Endothelial cell of umbilical vein (primary cell): Measurements from ENCODE around the gene ZNF366. TPM values are rescaled to one million over a fixed set of nuclear protein-coding genes. Genes with fewer than 3 reads are reported as not detected.
A peak's percentile ranks its signal among the peaks of the same experiment; 100 is the strongest.

Experiments
- BruUV-seq: library from RNA; stranded (reverse); fragments of 400-500 nt; replicated peaks from 2 replicates; lab custom pipeline; 2021; lab: Mats Ljungman, UMichigan
- CTCF ChIA-PET: fragments of 300-600, 350-600 bp; sonication (Branson Sonifier 250); formaldehyde crosslinking; loops from one replicate; lab custom pipeline; 2021; ENCODE audit warnings: antibody characterized with exemption, inconsistent platforms; lab: Charles Lee
- POLR2A ChIA-PET: fragments of 300-600, 350-600 bp; sonication (Branson Sonifier 250); formaldehyde crosslinking; loops from one replicate; lab custom pipeline; 2021; ENCODE audit warnings: antibody characterized with exemption, inconsistent platforms; lab: Charles Lee
- DNase-seq: peaks from one replicate; pipeline ENCODE4 v3.0.0-alpha.2; 2011; ENCODE audit warnings: low read depth, low spot score
- FAIRE-seq: peaks from 2 replicates; lab custom pipeline; 2011; peaks lifted over from hg19 to GRCh38; lab: Jason Lieb, UNC
- H2AFZ ChIP-seq: 2 replicates; pipeline ENCODE4 v1.6.0; 2012; ENCODE audit warnings: low read depth, low read length, control low read depth, inconsistent platforms
- H3K27ac ChIP-seq: 2 replicates; pipeline ENCODE4 v1.5.1; 2011; ENCODE audit warnings: low read depth, mild to moderate bottlenecking, control low read depth, low read length, moderate library complexity; ENCODE audit not compliant: insufficient read depth
- H3K27me3 ChIP-seq, 2 experiments: 2 replicates each; pipeline versions ENCODE4 v1.6.0 to v1.6.1; 2011; ENCODE audit warnings: low read length in 2 of 2, mixed read lengths in 1 of 2; ENCODE audit not compliant: control insufficient read depth in 2 of 2, insufficient read depth in 2 of 2
- H3K36me3 ChIP-seq, 2 experiments: 2 replicates in 1 of 2; 3 replicates in 1 of 2; pipeline ENCODE4 v1.5.1; 2011; ENCODE audit warnings: low read length in 2 of 2, mild to moderate bottlenecking in 1 of 2, moderate library complexity in 1 of 2; ENCODE audit not compliant: control insufficient read depth in 2 of 2, insufficient read depth in 2 of 2; ENCODE audit errors: extremely low read depth in 1 of 2
- H3K4me1 ChIP-seq: 3 replicates; pipeline ENCODE4 v1.5.1; 2011; ENCODE audit warnings: mild to moderate bottlenecking, low read length; ENCODE audit not compliant: control insufficient read depth, insufficient read depth; ENCODE audit errors: extremely low read depth
- H3K4me2 ChIP-seq: 2 replicates; pipeline ENCODE4 v1.6.1; 2011; ENCODE audit warnings: low read length, control low read depth, mixed read lengths; ENCODE audit not compliant: insufficient read depth
- H3K4me3 ChIP-seq, 3 experiments: fragments of 200-600 bp in 1 of 3; sonication (generic), shearing (Covaris generic) in 1 of 3; replicated peaks in 1 of 3; 2 replicates each; pipeline ENCODE4 v1.5.1; 2011 to 2016; ENCODE audit warnings: control low read depth in 3 of 3, low read length in 3 of 3, mild to moderate bottlenecking in 2 of 3, inconsistent platforms in 1 of 3, low read depth in 1 of 3, moderate library complexity in 1 of 3; ENCODE audit not compliant: insufficient read depth in 1 of 3
- H3K79me2 ChIP-seq: 2 replicates; pipeline ENCODE4 v1.6.0; 2012; ENCODE audit warnings: low read length, inconsistent platforms; ENCODE audit not compliant: control insufficient read depth, insufficient read depth
- H3K9ac ChIP-seq: replicated peaks from 2 replicates; pipeline ENCODE3; 2011; ENCODE audit warnings: low read length, control low read depth; ENCODE audit not compliant: insufficient read depth; ENCODE audit errors: extremely low read depth
- H3K9me1 ChIP-seq: replicated peaks from 3 replicates; pipeline ENCODE4 v1.6.0; 2011; ENCODE audit warnings: mild to moderate bottlenecking, low read length; ENCODE audit not compliant: control insufficient read depth, insufficient read depth; ENCODE audit errors: extremely low read depth
- H3K9me3 ChIP-seq: replicated peaks from 2 replicates; pipeline ENCODE4 v1.5.1; 2012; ENCODE audit warnings: low read length, inconsistent platforms; ENCODE audit not compliant: control insufficient read depth, insufficient read depth
- H4K20me1 ChIP-seq: replicated peaks from 2 replicates; pipeline ENCODE3; 2011; ENCODE audit warnings: mild to moderate bottlenecking, low read length; ENCODE audit not compliant: control insufficient read depth, insufficient read depth; ENCODE audit errors: extremely low read depth
- CTCF ChIP-seq, 2 donors: IDR thresholded peaks; 1 replicate in 1 of 2; 2 replicates in 1 of 2; pipeline ENCODE4 v1.5.1; 2011; ENCODE audit warnings: low read length in 2 of 2, mild to moderate bottlenecking in 2 of 2, moderate library complexity in 2 of 2, control low read depth in 1 of 2, inconsistent platforms in 1 of 2, low read depth in 1 of 2; ENCODE audit not compliant: insufficient read depth in 1 of 2; ENCODE audit errors: extremely low read depth in 1 of 2
- EZH2 ChIP-seq: IDR thresholded peaks from 2 replicates; pipeline ENCODE4 v1.6.1; 2012; ENCODE audit warnings: borderline replicate concordance, low read depth, mild to moderate bottlenecking, moderate library complexity, low read length, inconsistent platforms; ENCODE audit not compliant: severe bottlenecking
- FOS ChIP-seq: IDR thresholded peaks from 2 replicates; pipeline ENCODE4 v1.6.1; 2011; ENCODE audit warnings: mild to moderate bottlenecking, low read length, moderate library complexity, borderline replicate concordance; ENCODE audit not compliant: insufficient read depth
- JUN ChIP-seq: IDR thresholded peaks from 2 replicates; pipeline ENCODE4 v1.6.1; 2011; ENCODE audit warnings: borderline replicate concordance, low read depth; ENCODE audit not compliant: insufficient read length, insufficient read depth
- MAX ChIP-seq: IDR thresholded peaks from 2 replicates; pipeline ENCODE4 v1.6.1; 2011; ENCODE audit not compliant: insufficient read depth, insufficient read length
- POLR2A ChIP-seq: IDR thresholded peaks from 2 replicates; pipeline ENCODE4 v1.6.1; 2012; ENCODE audit warnings: low read depth, mild to moderate bottlenecking, control low read depth, low read length
- POLR2AphosphoS5 ChIP-seq: IDR thresholded peaks from 2 replicates; pipeline ENCODE4 v1.6.1; 2012; ENCODE audit warnings: low read depth, mild to moderate bottlenecking, control low read depth, low read length, moderate library complexity; ENCODE audit not compliant: insufficient read depth
- dilution Hi-C: fragments of 300-500 bp; cut with MboI; formaldehyde crosslinking; loops from one replicate; pipeline ENCODE4 v1.15.0; 2019; ENCODE audit warnings: low sequenced_read_pairs; ENCODE audit not compliant: extremely low pct_ligation_motif_present
- intact Hi-C: fragments of 100-400 bp; cut with micrococcal nuclease; formaldehyde crosslinking; loops from one replicate; pipeline ENCODE4 v1.10.0; 2022
- polyA plus RNA-seq, 4 experiments: library from polyadenylated mRNA; depleted of rRNA in 3 of 4; stranded (reverse) in 3 of 4; unstranded in 1 of 4; fragments of >200 nt; gene quantifications; 2 replicates each; pipeline versions ENCODE4 v1.2.1 to v1.2.3, GENCODE V29; 2011 to 2012; ENCODE audit warnings: missing spikeins in 1 of 4
- total RNA-seq: library from RNA; stranded (reverse); gene quantifications from 2 replicates; pipeline ENCODE4 v1.2.3, GENCODE V29; 2021

Gene ZNF366
- total and polyA plus RNA-seq, 2 donors (not counting 3 experiments of a cell fraction or from before 2014, with no cell fraction given) = 1.3 to 4.1 TPM

GRCh38 chr5:72427488-72428437, 79.4 kb downstream of the ZNF366 start:
- ChIA-PET POLR2A (no interaction called here), CTCF (interaction anchor here (0.8 to 1.4 kb wide), 2 partner anchors 50 to 96 kb away, joined by 3 read pairs; no protein-coding TSS in a partner anchor)
- Histone ChIP-seq H3K27me3 (no peaks in the 10 kb centered on the region), H3K9me1 (no peaks in the 10 kb centered on the region), H3K4me2 (no peak overlapping the region), H3K9ac (no peak overlapping the region), H2AFZ (no peak overlapping the region), H3K79me2 (no peaks in the 10 kb centered on the region), H3K4me1 (no peaks in the 10 kb centered on the region), H3K36me3 (no peaks in the 10 kb centered on the region), H3K9me3 (no peaks in the 10 kb centered on the region), H4K20me1 (no peaks in the 10 kb centered on the region), H3K4me3 (no peak overlapping the region), H3K27ac (no peak overlapping the region)
- FAIRE-seq (no peak), DNase-seq (peak; percentile 17)
- intact Hi-C loops = no loop called here
- dilution Hi-C loops = no loop called here
- TF ChIP-seq JUN (no peak), POLR2A (no peak), CTCF (IDR thresholded peaks at IDR 0.05; ENCODE audit: extremely low read depth in 1 of 2, insufficient read depth in 1 of 2, low read depth in 1 of 2, low read length in 2 of 2) (no peak), POLR2AphosphoS5 (no peak), EZH2 (no peak), MAX (no peak), FOS (no peak)
- no TSS peak for BruUV-seq
